H9 (cell line): Measurements from ENCODE around the gene RRP15. TPM values are rescaled to one million over a fixed set of nuclear protein-coding genes. Genes with fewer than 3 reads are reported as not detected.
A peak's percentile ranks its signal among the peaks of the same experiment; 100 is the strongest.

Experiments
- DNase-seq: peaks from one replicate; pipeline ENCODE4 v3.0.0-alpha.2; 2017
- H2AFZ ChIP-seq: one replicate; pipeline ENCODE4 v1.6.1; 2013; ENCODE audit warnings: mild to moderate bottlenecking, low read length, control low read depth, moderate library complexity
- H2AK5ac ChIP-seq: 2 replicates; pipeline ENCODE4 v1.6.1; 2013; ENCODE audit warnings: low read length, control low read depth, mixed read lengths; ENCODE audit not compliant: insufficient read length
- H2BK120ac ChIP-seq: one replicate; pipeline ENCODE4 v1.6.1; 2013; ENCODE audit warnings: low read depth, mild to moderate bottlenecking, low read length, control low read depth, inconsistent platforms; ENCODE audit not compliant: poor library complexity, severe bottlenecking
- H2BK12ac ChIP-seq: 2 replicates; pipeline ENCODE4 v1.6.1; 2013; ENCODE audit warnings: low read length, control low read depth, mixed read lengths, low read depth; ENCODE audit not compliant: insufficient read length
- H2BK15ac ChIP-seq: 2 replicates; pipeline ENCODE4 v1.6.1; 2013; ENCODE audit warnings: low read depth, low read length, control low read depth
- H2BK20ac ChIP-seq: one replicate; pipeline ENCODE4 v1.6.1; 2013; ENCODE audit warnings: low read depth, mild to moderate bottlenecking, low read length, control low read depth, inconsistent platforms; ENCODE audit not compliant: poor library complexity, severe bottlenecking
- H2BK5ac ChIP-seq: 2 replicates; pipeline ENCODE4 v1.6.1; 2013; ENCODE audit warnings: low read length, control low read depth, mixed read lengths; ENCODE audit not compliant: insufficient read length
- H3K14ac ChIP-seq: 2 replicates; pipeline ENCODE4 v1.6.1; 2013; ENCODE audit warnings: low read length, control low read depth; ENCODE audit not compliant: insufficient read depth
- H3K18ac ChIP-seq: 2 replicates; pipeline ENCODE4 v1.6.1; 2013; ENCODE audit warnings: low read depth, mild to moderate bottlenecking, mixed read lengths, low read length, control low read depth; ENCODE audit not compliant: insufficient read length
- H3K23ac ChIP-seq: 2 replicates; pipeline ENCODE4 v1.6.1; 2013; ENCODE audit warnings: low read length, control low read depth, mixed read lengths, low read depth; ENCODE audit not compliant: insufficient read length
- H3K23me2 ChIP-seq: 2 replicates; pipeline ENCODE4 v1.6.1; 2013; ENCODE audit warnings: low read depth, mild to moderate bottlenecking, mixed read lengths, low read length, control low read depth; ENCODE audit not compliant: insufficient read length, poor library complexity, severe bottlenecking
- H3K27ac ChIP-seq: 2 replicates; pipeline ENCODE4 v1.5.1; 2013; ENCODE audit warnings: low read length, control low read depth, mixed read lengths, low read depth; ENCODE audit not compliant: insufficient read length
- H3K27me3 ChIP-seq: 2 replicates; pipeline ENCODE4 v1.6.1; 2013; ENCODE audit warnings: low read length, control low read depth, inconsistent platforms; ENCODE audit not compliant: insufficient read depth
- H3K4ac ChIP-seq: 2 replicates; pipeline ENCODE4 v1.6.1; 2013; ENCODE audit warnings: low read depth, mild to moderate bottlenecking, control low read depth, inconsistent platforms, low read length, moderate library complexity
- H3K4me1 ChIP-seq: 2 replicates; pipeline ENCODE4 v1.6.1; 2013; ENCODE audit warnings: low read length, control low read depth, inconsistent platforms; ENCODE audit not compliant: insufficient read depth
- H3K4me2 ChIP-seq: 2 replicates; pipeline ENCODE4 v1.6.1; 2013; ENCODE audit warnings: low read length, control low read depth, mixed read lengths; ENCODE audit not compliant: insufficient read length, insufficient read depth
- H3K56ac ChIP-seq: 2 replicates; pipeline ENCODE4 v1.6.1; 2013; ENCODE audit warnings: low read depth, mild to moderate bottlenecking, mixed read lengths, low read length, control low read depth; ENCODE audit not compliant: insufficient read length
- H3K79me1 ChIP-seq: 2 replicates; pipeline ENCODE4 v1.6.1; 2013; ENCODE audit warnings: low read depth, mild to moderate bottlenecking, moderate library complexity, low read length, control low read depth, inconsistent platforms; ENCODE audit not compliant: insufficient read depth, poor library complexity, severe bottlenecking
- H3K79me2 ChIP-seq: 2 replicates; pipeline ENCODE4 v1.6.1; 2013; ENCODE audit warnings: low read length, control low read depth, inconsistent platforms; ENCODE audit not compliant: insufficient read depth
- H3K9ac ChIP-seq: 2 replicates; pipeline ENCODE4 v1.6.1; 2013; ENCODE audit warnings: low read length, control low read depth, mixed read lengths; ENCODE audit not compliant: insufficient read length; ENCODE audit errors: extremely low read depth
- H3K9me3 ChIP-seq: one replicate; pipeline ENCODE4 v1.6.1; 2013; ENCODE audit warnings: low read depth, low read length, inconsistent platforms; ENCODE audit not compliant: control insufficient read depth
- H3T11ph ChIP-seq: one replicate; pipeline ENCODE4 v1.6.1; 2013; ENCODE audit warnings: mild to moderate bottlenecking, low read length, control low read depth, inconsistent platforms
- H4K20me1 ChIP-seq: one replicate; pipeline ENCODE4 v1.6.1; 2013; ENCODE audit not compliant: control insufficient read depth, insufficient read length, insufficient read depth
- H4K5ac ChIP-seq: 2 replicates; pipeline ENCODE4 v1.6.1; 2013; ENCODE audit warnings: low read depth, mild to moderate bottlenecking, mixed read lengths, low read length, control low read depth; ENCODE audit not compliant: insufficient read length
- H4K8ac ChIP-seq: replicated peaks from 2 replicates; pipeline ENCODE4 v1.6.1; 2013; ENCODE audit warnings: low read length, control low read depth, mixed read lengths, low read depth; ENCODE audit not compliant: insufficient read length
- H4K91ac ChIP-seq: 2 replicates; pipeline ENCODE4 v1.6.1; 2013; ENCODE audit warnings: low read depth, mild to moderate bottlenecking, moderate library complexity, mixed read lengths, low read length, control low read depth; ENCODE audit not compliant: insufficient read length
- H3K27ac Mint-ChIP-seq, 3 experiments: 2 replicates in 2 of 3; 3 replicates in 1 of 3; pipeline ENCODE4 v1.8.0; 2020 to 2021; ENCODE audit warnings: mixed read lengths in 3 of 3, mild to moderate bottlenecking in 1 of 3, moderate library complexity in 1 of 3
- H3K27me3 Mint-ChIP-seq: 2 replicates; pipeline ENCODE4 v1.8.0; 2021; ENCODE audit warnings: low read depth, mild to moderate bottlenecking, moderate library complexity, mixed read lengths
- H3K36me3 Mint-ChIP-seq, 3 experiments: 2 replicates in 2 of 3; 3 replicates in 1 of 3; pipeline ENCODE4 v1.8.0; 2020 to 2021; ENCODE audit warnings: low read depth in 3 of 3, mixed read lengths in 3 of 3; ENCODE audit not compliant: insufficient read depth in 1 of 3
- H3K4me1 Mint-ChIP-seq, 2 experiments: 2 replicates each; pipeline ENCODE4 v1.8.0; 2020; ENCODE audit warnings: mixed read lengths in 2 of 2
- H3K4me3 Mint-ChIP-seq, 2 experiments: 2 replicates in 1 of 2; 3 replicates in 1 of 2; pipeline ENCODE4 v1.8.0; 2020 to 2021; ENCODE audit warnings: mild to moderate bottlenecking in 2 of 2, mixed read lengths in 2 of 2, moderate library complexity in 1 of 2
- H3K9me3 Mint-ChIP-seq, 2 experiments: 2 replicates in 1 of 2; 3 replicates in 1 of 2; pipeline ENCODE4 v1.8.0; 2020; ENCODE audit warnings: mild to moderate bottlenecking in 2 of 2, mixed read lengths in 2 of 2, moderate library complexity in 1 of 2
- CTCF ChIP-seq: fragments of 200-600 bp; sonication (generic); conservative IDR thresholded peaks from 3 replicates; pipeline ENCODE4 v1.8.0; 2021; ENCODE audit warnings: antibody characterized with exemption, mild to moderate bottlenecking
- WGBS: extraction: QIAGEN DNeasy Blood & Tissue Kit; methylation state at CpG from one replicate; pipeline ENCODE4 v1.1.7; 2013; ENCODE audit warnings: missing lambda C conversion rate, low lambda C conversion rate, mixed read lengths; ENCODE audit not compliant: insufficient read length; ENCODE audit errors: extremely low coverage; 5-methylcytosine and 5-hydroxymethylcytosine counted together
- total RNA-seq: library from RNA; stranded (reverse); gene quantifications from 2 replicates; pipeline ENCODE4 v1.2.1, GENCODE V29; 2021

RRP15 gene
- total RNA-seq, 1 experiment from 2014 or later, result 48.7 TPM

DNA sequence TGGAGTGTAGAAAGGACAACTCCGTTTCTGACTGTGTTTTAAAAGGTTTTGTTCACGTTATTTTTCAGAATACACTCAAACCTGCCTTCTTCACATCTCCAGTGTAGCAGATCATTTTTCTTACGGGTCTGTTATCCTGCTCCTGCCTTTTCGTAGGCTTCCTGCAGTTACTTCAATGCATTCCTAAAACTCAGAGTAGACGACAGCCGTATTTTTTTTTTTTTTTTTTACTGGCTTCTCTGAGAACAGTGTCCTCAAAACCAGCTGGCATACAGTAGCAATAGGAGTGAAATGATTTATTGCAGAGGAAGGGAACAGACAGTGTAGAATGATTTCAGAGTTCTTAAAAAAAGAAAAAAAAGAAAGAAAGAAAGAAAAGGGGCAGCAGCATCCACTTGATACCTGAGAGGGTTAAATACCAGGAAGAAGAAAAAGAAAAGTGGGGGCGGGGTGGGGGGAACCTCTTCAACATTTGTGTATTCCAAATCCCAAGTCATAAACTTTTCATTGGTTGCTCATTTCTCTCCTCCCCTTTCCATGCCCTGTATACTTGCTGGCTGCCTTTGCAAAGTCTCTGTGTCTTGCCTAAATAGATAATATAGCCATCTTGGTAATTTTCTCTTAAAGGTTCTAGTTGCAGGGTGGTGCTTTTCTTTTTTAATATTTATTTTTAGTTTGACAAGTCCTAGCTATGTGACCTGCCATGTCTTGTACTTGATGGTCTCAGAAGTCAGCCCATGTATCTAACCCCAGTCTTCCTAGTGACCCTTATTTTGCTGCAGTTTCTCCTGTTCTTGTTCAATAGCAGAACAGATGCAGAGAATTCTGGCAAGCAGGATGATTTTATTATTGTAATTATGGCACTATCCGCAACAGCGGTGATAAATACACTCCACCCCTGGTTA, 62.9 kb downstream of the RRP15 start:
- H3K4me3 Mint-ChIP-seq, result no peak overlapping the region; a peak in 2 of 5 replicates
- peak overlapping the region; percentile 24 for H2AFZ ChIP-seq
- no peak overlapping the region for H3K27ac Mint-ChIP-seq

More for the DNA sequence above, 62.9 kb downstream of the RRP15 start:
- Histone ChIP-seq H3K18ac (no peak overlapping the region), H4K20me1 (no peaks in the 10 kb centered on the region), H2BK120ac (no peak overlapping the region), H2AK5ac (no peak overlapping the region), H3K23me2 (peaks cover 20% of the 10 kb centered on the region), H3K14ac (no peak overlapping the region), H4K91ac (no peak overlapping the region), H2BK12ac (no peak overlapping the region), H3K79me1 (no peaks in the 10 kb centered on the region), H3K9ac (no peak overlapping the region), H3K4me2 (peak overlapping the region; percentile 84), H4K8ac (no peak overlapping the region), H3K4ac (no peak overlapping the region), H3K4me1 (no peaks in the 10 kb centered on the region), H3K9me3 (no peaks in the 10 kb centered on the region), H4K5ac (no peak overlapping the region), H3K79me2 (no peaks in the 10 kb centered on the region), H3K27me3 (no peaks in the 10 kb centered on the region; the same call in 1 of the 2 replicates), H3K23ac (no peak overlapping the region), H3K27ac (no peak overlapping the region), H3T11ph (no peak overlapping the region), H2BK15ac (no peak overlapping the region), H2BK5ac (no peak overlapping the region), H2BK20ac (no peak overlapping the region), H3K56ac (no peak overlapping the region)
- peaks cover 2% of the 10 kb centered on the region; the same call in 1 of the 2 replicates for H3K27me3 Mint-ChIP-seq
- peaks cover 0 to 1% (median 0%) of the 10 kb centered on the region in 3 experiments; a peak in 1 of 7 replicates for H3K36me3 Mint-ChIP-seq
- no peaks in the 10 kb centered on the region for H3K9me3 Mint-ChIP-seq
- no peak for TF ChIP-seq CTCF
- H3K4me1 Mint-ChIP-seq, result peaks cover 25 to 31% of the 10 kb centered on the region in 2 experiments
- no peak for DNase-seq
- WGBS, result no CpG with 5 or more reads among the region's 9 CpGs
